GM19240 (cell line): ENCODE measurements around the gene MATN4.
A peak's percentile ranks its signal among the peaks of the same experiment; 100 is the strongest.

Experiments
- DNase-seq: peaks from one replicate; pipeline ENCODE4 v3.0.0; 2011; ENCODE audit warnings: low spot score; ENCODE audit not compliant: insufficient read length

Gene MATN4

GRCh38 chr20:45290677-45291355 lies 17.3 kb downstream of the MATN4 start:
- DNase-seq = peak; percentile 79

- no peak for DNase-seq
Measured at GRCh38 chr20:45289942-45290676, 18.0 kb downstream of the MATN4 start.

GRCh38 chr20:45288860-45289259 lies 19.2 kb downstream of the MATN4 start:
- no peak for DNase-seq

GRCh38 chr20:45288376-45288775 lies 19.7 kb downstream of the MATN4 start:
- no peak for DNase-seq

GRCh38 chr20:45283551-45284057 lies 24.5 kb downstream of the MATN4 start:
- no peak for DNase-seq

- no peak for DNase-seq
Measured at GRCh38 chr20:45282700-45283550, 25.2 kb downstream of the MATN4 start.

GRCh38 chr20:45279992-45280391 lies 28.1 kb downstream of the MATN4 start:
- DNase-seq = no peak

GRCh38 chr20:45275338-45275737 lies 32.8 kb downstream of the MATN4 start:
- DNase-seq = no peak

GRCh38 chr20:45269754-45270270 lies 38.3 kb downstream of the MATN4 start:
- DNase-seq = no peak

- no peak for DNase-seq
Measured at GRCh38 chr20:45269056-45269455, 39.0 kb downstream of the MATN4 start.

- no peak for DNase-seq
Measured at GRCh38 chr20:45268531-45268930, 39.6 kb downstream of the MATN4 start.

GRCh38 chr20:45266977-45267376 lies 41.1 kb downstream of the MATN4 start:
- no peak for DNase-seq

- DNase-seq = no peak
Measured at GRCh38 chr20:45263556-45264266, 44.4 kb downstream of the MATN4 start.

- DNase-seq = no peak
Measured at GRCh38 chr20:45258664-45259063, 49.4 kb downstream of the MATN4 start.

- no peak for DNase-seq
Measured at GRCh38 chr20:45258259-45258658, 49.8 kb downstream of the MATN4 start.

GRCh38 chr20:45257711-45258110 lies 50.4 kb downstream of the MATN4 start:
- no peak for DNase-seq

GRCh38 chr20:45257161-45257560 lies 50.9 kb downstream of the MATN4 start:
- no peak for DNase-seq

GRCh38 chr20:45254383-45255262 lies 53.5 kb downstream of the MATN4 start, which contains the start of gene SLPI:
SLPI (minus strand) TSS chr20:45254564; CDS start chr20:45254543, 21 bp downstream.
- no peak for DNase-seq

- DNase-seq = no peak
Measured at GRCh38 chr20:45253261-45253660, 54.8 kb downstream of the MATN4 start.
